ENCODE measurements around the gene KLK10.

DNA sequence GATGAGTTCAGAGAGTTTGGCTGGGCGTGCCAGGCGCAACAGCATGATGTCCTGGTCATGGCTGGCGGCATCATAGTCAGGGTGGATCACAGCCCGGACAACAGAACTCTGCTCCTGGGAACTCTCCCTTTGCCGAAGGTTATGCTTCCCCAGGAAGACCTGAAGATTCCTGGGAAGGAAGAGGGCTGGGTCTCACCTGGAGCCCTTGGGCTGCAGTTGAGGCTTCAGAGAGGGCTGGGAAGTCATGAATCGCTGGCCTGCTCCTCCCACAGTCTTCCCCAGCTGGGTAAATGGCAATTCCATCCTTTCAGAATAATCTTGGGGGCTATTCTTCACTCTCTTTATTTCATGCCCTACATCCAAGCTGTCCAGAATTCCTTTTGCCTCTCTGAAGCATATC is 56.1 kb downstream of the KLK10 start:
- TF ChIP-seq, protein P1, sequence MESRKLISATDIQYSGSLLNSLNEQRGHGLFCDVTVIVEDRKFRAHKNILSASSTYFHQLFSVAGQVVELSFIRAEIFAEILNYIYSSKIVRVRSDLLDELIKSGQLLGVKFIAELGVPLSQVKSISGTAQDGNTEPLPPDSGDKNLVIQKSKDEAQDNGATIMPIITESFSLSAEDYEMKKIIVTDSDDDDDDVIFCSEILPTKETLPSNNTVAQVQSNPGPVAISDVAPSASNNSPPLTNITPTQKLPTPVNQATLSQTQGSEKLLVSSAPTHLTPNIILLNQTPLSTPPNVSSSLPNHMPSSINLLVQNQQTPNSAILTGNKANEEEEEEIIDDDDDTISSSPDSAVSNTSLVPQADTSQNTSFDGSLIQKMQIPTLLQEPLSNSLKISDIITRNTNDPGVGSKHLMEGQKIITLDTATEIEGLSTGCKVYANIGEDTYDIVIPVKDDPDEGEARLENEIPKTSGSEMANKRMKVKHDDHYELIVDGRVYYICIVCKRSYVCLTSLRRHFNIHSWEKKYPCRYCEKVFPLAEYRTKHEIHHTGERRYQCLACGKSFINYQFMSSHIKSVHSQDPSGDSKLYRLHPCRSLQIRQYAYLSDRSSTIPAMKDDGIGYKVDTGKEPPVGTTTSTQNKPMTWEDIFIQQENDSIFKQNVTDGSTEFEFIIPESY (IDR thresholded peaks at IDR 0.05; ENCODE audit: extremely low read depth, insufficient replicate concordance, low read length), result no peak
- TF ChIP-seq, protein P2, sequence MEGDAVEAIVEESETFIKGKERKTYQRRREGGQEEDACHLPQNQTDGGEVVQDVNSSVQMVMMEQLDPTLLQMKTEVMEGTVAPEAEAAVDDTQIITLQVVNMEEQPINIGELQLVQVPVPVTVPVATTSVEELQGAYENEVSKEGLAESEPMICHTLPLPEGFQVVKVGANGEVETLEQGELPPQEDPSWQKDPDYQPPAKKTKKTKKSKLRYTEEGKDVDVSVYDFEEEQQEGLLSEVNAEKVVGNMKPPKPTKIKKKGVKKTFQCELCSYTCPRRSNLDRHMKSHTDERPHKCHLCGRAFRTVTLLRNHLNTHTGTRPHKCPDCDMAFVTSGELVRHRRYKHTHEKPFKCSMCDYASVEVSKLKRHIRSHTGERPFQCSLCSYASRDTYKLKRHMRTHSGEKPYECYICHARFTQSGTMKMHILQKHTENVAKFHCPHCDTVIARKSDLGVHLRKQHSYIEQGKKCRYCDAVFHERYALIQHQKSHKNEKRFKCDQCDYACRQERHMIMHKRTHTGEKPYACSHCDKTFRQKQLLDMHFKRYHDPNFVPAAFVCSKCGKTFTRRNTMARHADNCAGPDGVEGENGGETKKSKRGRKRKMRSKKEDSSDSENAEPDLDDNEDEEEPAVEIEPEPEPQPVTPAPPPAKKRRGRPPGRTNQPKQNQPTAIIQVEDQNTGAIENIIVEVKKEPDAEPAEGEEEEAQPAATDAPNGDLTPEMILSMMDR (IDR thresholded peaks at IDR 0.05 in 2 of 3, conservative IDR thresholded peaks at IDR 0.05 in 1 of 3; ENCODE audit: borderline replicate concordance in 1 of 3, insufficient read depth in 1 of 3, low read depth in 2 of 3, low read length in 2 of 3), result no peak
